HL-60 (cell line): ENCODE results near the gene PIGT.
A peak's percentile ranks its signal among the peaks of the same experiment; 100 is the strongest.

Experiments used
- DNase-seq, 2 experiments: peaks; one replicate each; pipeline ENCODE4 v3.0.0-alpha.2; 2010 to 2020; ENCODE audit warnings: low read depth in 1 of 2, low spot score in 1 of 2
- H3K27ac ChIP-seq: fragments of 250-450 bp; sonication (Bioruptor Pico); replicated peaks from 2 replicates; pipeline ENCODE4 v1.5.1; 2020; ENCODE audit warnings: mild to moderate bottlenecking, moderate library complexity
- H3K27me3 ChIP-seq: fragments of 250-450 bp; sonication (Bioruptor Pico); 2 replicates; pipeline ENCODE4 v1.5.1; 2021; ENCODE audit warnings: mild to moderate bottlenecking, moderate library complexity; ENCODE audit not compliant: insufficient read depth, poor library complexity, severe bottlenecking
- H3K4me3 ChIP-seq: replicated peaks from 2 replicates; pipeline ENCODE4 v1.5.1; 2011; ENCODE audit warnings: mild to moderate bottlenecking, control low read depth, low read length; ENCODE audit not compliant: insufficient read depth
- GABPA ChIP-seq: IDR thresholded peaks from 2 replicates; pipeline ENCODE4 v1.6.1; 2012; ENCODE audit warnings: low read depth
- POLR2AphosphoS5 ChIP-seq: IDR thresholded peaks from 2 replicates; pipeline ENCODE4 v1.6.1; 2012; ENCODE audit warnings: low read depth
- SPI1 ChIP-seq: IDR thresholded peaks from 2 replicates; pipeline ENCODE4 v1.6.1; 2012; ENCODE audit warnings: low read depth, mild to moderate bottlenecking, borderline replicate concordance
- TF ChIP-seq, protein P1 (sequence below): IDR thresholded peaks from 2 replicates; pipeline ENCODE4 v1.6.1; 2012; ENCODE audit warnings: low read depth; ENCODE audit not compliant: insufficient replicate concordance
- TF ChIP-seq, protein P2 (sequence below): IDR thresholded peaks from one replicate; pipeline ENCODE4 v1.5.1; 2011; ENCODE audit warnings: low read length, control low read depth, inconsistent platforms; ENCODE audit not compliant: insufficient read depth

PIGT gene

GRCh38 chr20:45429618-45430017 is 13.7 kb downstream of the PIGT start:
- H3K4me3 ChIP-seq: no peak overlapping the region
- TF ChIP-seq SPI1: no peak
- TF ChIP-seq, protein P1, sequence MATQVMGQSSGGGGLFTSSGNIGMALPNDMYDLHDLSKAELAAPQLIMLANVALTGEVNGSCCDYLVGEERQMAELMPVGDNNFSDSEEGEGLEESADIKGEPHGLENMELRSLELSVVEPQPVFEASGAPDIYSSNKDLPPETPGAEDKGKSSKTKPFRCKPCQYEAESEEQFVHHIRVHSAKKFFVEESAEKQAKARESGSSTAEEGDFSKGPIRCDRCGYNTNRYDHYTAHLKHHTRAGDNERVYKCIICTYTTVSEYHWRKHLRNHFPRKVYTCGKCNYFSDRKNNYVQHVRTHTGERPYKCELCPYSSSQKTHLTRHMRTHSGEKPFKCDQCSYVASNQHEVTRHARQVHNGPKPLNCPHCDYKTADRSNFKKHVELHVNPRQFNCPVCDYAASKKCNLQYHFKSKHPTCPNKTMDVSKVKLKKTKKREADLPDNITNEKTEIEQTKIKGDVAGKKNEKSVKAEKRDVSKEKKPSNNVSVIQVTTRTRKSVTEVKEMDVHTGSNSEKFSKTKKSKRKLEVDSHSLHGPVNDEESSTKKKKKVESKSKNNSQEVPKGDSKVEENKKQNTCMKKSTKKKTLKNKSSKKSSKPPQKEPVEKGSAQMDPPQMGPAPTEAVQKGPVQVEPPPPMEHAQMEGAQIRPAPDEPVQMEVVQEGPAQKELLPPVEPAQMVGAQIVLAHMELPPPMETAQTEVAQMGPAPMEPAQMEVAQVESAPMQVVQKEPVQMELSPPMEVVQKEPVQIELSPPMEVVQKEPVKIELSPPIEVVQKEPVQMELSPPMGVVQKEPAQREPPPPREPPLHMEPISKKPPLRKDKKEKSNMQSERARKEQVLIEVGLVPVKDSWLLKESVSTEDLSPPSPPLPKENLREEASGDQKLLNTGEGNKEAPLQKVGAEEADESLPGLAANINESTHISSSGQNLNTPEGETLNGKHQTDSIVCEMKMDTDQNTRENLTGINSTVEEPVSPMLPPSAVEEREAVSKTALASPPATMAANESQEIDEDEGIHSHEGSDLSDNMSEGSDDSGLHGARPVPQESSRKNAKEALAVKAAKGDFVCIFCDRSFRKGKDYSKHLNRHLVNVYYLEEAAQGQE: no peak
- no peak for TF ChIP-seq POLR2AphosphoS5
- TF ChIP-seq, protein P2, sequence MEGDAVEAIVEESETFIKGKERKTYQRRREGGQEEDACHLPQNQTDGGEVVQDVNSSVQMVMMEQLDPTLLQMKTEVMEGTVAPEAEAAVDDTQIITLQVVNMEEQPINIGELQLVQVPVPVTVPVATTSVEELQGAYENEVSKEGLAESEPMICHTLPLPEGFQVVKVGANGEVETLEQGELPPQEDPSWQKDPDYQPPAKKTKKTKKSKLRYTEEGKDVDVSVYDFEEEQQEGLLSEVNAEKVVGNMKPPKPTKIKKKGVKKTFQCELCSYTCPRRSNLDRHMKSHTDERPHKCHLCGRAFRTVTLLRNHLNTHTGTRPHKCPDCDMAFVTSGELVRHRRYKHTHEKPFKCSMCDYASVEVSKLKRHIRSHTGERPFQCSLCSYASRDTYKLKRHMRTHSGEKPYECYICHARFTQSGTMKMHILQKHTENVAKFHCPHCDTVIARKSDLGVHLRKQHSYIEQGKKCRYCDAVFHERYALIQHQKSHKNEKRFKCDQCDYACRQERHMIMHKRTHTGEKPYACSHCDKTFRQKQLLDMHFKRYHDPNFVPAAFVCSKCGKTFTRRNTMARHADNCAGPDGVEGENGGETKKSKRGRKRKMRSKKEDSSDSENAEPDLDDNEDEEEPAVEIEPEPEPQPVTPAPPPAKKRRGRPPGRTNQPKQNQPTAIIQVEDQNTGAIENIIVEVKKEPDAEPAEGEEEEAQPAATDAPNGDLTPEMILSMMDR: no peak
- TF ChIP-seq GABPA: no peak
- no peaks in the 10 kb centered on the region for H3K27me3 ChIP-seq
- DNase-seq: no peak
- no peak overlapping the region for H3K27ac ChIP-seq

DNA sequence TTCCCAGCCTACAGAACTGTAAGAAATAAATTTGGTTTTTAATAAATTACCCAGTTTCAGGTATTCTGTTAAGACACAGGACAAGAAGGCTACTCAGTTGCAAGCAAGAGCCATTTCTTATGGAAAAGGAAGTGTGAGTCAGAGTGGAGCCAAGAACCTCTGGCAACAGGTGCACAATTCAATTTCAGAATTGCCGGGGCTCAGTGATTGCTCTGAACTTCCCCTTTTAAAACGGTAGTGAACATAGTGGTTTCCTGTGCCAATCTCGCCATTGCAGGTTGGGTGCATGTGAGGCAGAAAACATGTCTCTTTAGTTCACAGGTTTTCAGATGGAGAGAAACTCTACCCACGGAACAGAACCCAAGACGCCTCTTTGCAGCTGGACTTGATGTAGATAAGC is 16.4 kb downstream of the PIGT start:
- TF ChIP-seq SPI1 (peak; percentile 90; the same call in 1 of the 2 replicates), POLR2AphosphoS5 (peak; percentile 64; the same call in 1 of the 2 replicates)
- TF ChIP-seq, protein P2: no peak
- H3K27me3 ChIP-seq: no peaks in the 10 kb centered on the region
- DNase-seq: peak; percentile 72 to 93
- H3K27ac ChIP-seq: peak overlapping the region; percentile 83
- H3K4me3 ChIP-seq: no peak overlapping the region

DNA sequence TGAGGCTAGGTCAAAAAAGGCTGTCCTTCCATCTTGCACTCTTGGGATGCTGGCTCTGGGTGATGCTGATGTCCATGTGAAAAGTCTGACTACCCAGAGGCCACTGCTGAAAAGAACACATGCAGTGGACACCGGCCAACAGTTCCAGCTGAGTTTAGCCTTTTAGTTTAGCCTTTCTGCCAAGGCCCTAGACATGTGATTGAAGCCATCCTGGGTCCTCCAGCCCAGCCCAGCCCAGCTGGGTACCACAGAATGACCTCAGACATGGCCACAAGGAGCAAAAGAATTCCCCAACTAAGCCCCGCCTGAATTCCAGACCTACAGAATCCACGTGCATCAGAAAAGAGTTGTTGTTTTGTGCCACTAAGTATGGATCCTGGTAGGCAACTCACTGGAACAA is 17.4 kb downstream of the PIGT start:
- no peak for DNase-seq
- Histone ChIP-seq H3K27me3 (no peaks in the 10 kb centered on the region), H3K4me3 (no peak overlapping the region), H3K27ac (peak overlapping the region; percentile 36)
- TF ChIP-seq, protein P1: no peak

DNA sequence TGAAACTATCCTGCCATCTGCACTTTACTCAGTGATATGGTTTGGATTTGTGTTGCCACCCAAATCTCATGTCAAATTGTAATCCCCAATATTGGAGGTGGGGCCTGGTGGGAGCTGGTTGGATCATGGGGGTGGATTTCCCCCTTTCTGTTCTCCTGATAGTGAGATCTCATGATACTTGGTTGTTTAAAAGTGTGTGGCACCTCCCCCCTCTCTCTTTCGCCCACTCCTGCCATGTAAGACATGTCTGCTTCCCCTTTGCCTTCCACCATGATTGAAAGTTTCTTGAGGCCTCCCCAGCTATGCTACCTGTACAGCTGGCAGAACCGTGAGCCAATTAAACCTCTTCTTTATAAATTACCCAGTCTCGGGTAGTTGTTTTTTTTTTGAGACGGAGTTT is 18.0 kb downstream of the PIGT start:
- Histone ChIP-seq H3K4me3 (no peak overlapping the region), H3K27ac (peak overlapping the region; percentile 36), H3K27me3 (no peaks in the 10 kb centered on the region)
- TF ChIP-seq POLR2AphosphoS5 (no peak), GABPA (no peak), SPI1 (no peak)
- TF ChIP-seq, protein P1: no peak
- TF ChIP-seq, protein P2: no peak
- DNase-seq: peak in 1 of 2 experiments; percentile 26
